GM12878 (cell line): Measurements from ENCODE around the gene LGALS3BP. TPM values are rescaled to one million over a fixed set of nuclear protein-coding genes. Genes with fewer than 3 reads are reported as not detected.

Experiments used
- ATAC-seq: fragments of 200-7000 bp; cut with Tn5 transposase; 3 replicates; pipeline ENCODE4 v1.9.1; 2020; ENCODE audit warnings: mild to moderate bottlenecking, moderate library complexity
- Bru-seq: library from RNA; stranded (reverse); fragments of 400-500 nt; gene quantifications from one replicate; lab custom pipeline; 2021; lab: Mats Ljungman, UMichigan
- BruChase-seq, 2 experiments: library from RNA; stranded (reverse); fragments of 400-500 nt; gene quantifications; one replicate each; lab custom pipeline; 2021; lab: Mats Ljungman, UMichigan
- BruUV-seq: library from RNA; stranded (reverse); fragments of 400-500 nt; replicated peaks from 2 replicates; lab custom pipeline; 2021; lab: Mats Ljungman, UMichigan
- CTCF ChIA-PET: fragments of 300-600 bp; sonication (Branson Sonifier 250); formaldehyde crosslinking; extraction: SDS; loops from one replicate; lab custom pipeline; 2021; ENCODE audit warnings: inconsistent platforms; lab: Yijun Ruan, JAX
- POLR2A ChIA-PET: fragments of 350-600 bp; formaldehyde crosslinking; extraction: SDS; loops from one replicate; lab custom pipeline; 2021; ENCODE audit warnings: inconsistent platforms; lab: Charles Lee
- RAD21 ChIA-PET: fragments of 300-600 bp; sonication (Branson Sonifier 250); formaldehyde crosslinking; loops from one replicate; lab custom pipeline; 2023; ENCODE audit warnings: antibody characterized with exemption; ENCODE audit not compliant: unreplicated experiment; lab: Charles Lee
- SMC1A ChIA-PET: fragments of 300-600 bp; sonication (Branson Sonifier 250); formaldehyde crosslinking; loops from one replicate; lab custom pipeline; 2023; ENCODE audit not compliant: unreplicated experiment, uncharacterized antibody; lab: Charles Lee
- DNase-seq: peaks from one replicate; pipeline ENCODE4 v3.0.0-alpha.2; 2011; ENCODE audit warnings: low read depth, low spot score
- FAIRE-seq: peaks from 3 replicates; lab custom pipeline; 2011; peaks lifted over from hg19 to GRCh38; lab: Jason Lieb, UNC
- H2AFZ ChIP-seq: 2 replicates; pipeline ENCODE4 v1.6.0; 2011; ENCODE audit warnings: low read depth, low read length, control low read depth; ENCODE audit not compliant: control insufficient read depth
- H3K27ac ChIP-seq: 2 replicates; pipeline ENCODE4 v1.5.1; 2011; ENCODE audit warnings: control low read depth; ENCODE audit not compliant: control insufficient read depth, insufficient read depth
- H3K27me3 ChIP-seq, 2 experiments: replicated peaks in 1 of 2; 2 replicates each; pipeline versions ENCODE4 v1.6.0 to v1.6.1; 2011; ENCODE audit warnings: low read length in 1 of 2; ENCODE audit not compliant: control insufficient read depth in 2 of 2, insufficient read depth in 2 of 2
- H3K36me3 ChIP-seq, 2 experiments: 2 replicates each; pipeline ENCODE4 v1.5.1; 2011; ENCODE audit warnings: low read length in 1 of 2; ENCODE audit not compliant: control insufficient read depth in 2 of 2, insufficient read depth in 2 of 2
- H3K4me1 ChIP-seq: 2 replicates; pipeline ENCODE4 v1.6.1; 2011; ENCODE audit warnings: mild to moderate bottlenecking, low read length, moderate library complexity, mixed read lengths; ENCODE audit not compliant: control insufficient read depth, insufficient read depth
- H3K4me2 ChIP-seq: 2 replicates; pipeline ENCODE4 v1.6.0; 2011; ENCODE audit warnings: control low read depth; ENCODE audit not compliant: control insufficient read depth, insufficient read depth
- H3K4me3 ChIP-seq: fragments of 200-600 bp; sonication (generic); 2 replicates; pipeline ENCODE4 v1.5.1; 2016
- H3K79me2 ChIP-seq: 2 replicates; pipeline ENCODE4 v1.6.0; 2011; ENCODE audit warnings: low read length; ENCODE audit not compliant: control insufficient read depth, insufficient read depth
- H3K9ac ChIP-seq: 2 replicates; pipeline ENCODE4 v1.8.0; 2011; ENCODE audit warnings: low read length, control low read depth, mixed read lengths; ENCODE audit not compliant: control insufficient read depth, insufficient read depth
- H3K9me3 ChIP-seq: replicated peaks from 3 replicates; pipeline ENCODE4 v1.5.1; 2011; ENCODE audit warnings: mild to moderate bottlenecking, low read length; ENCODE audit not compliant: control insufficient read depth, insufficient read depth
- H4K20me1 ChIP-seq: 2 replicates; pipeline ENCODE4 v1.6.0; 2011; ENCODE audit not compliant: control insufficient read depth, insufficient read depth
- CHD1 ChIP-seq: IDR thresholded peaks from 2 replicates; pipeline ENCODE4 v1.6.1; 2012; ENCODE audit warnings: low read depth, low read length, improper control_type of control experiment
- CTCF ChIP-seq, 3 experiments: IDR thresholded peaks in 2 of 3; conservative IDR thresholded peaks in 1 of 3; 2 replicates each; pipeline ENCODE4 v1.5.1; 2011; ENCODE audit warnings: low read depth in 3 of 3, low read length in 3 of 3, mild to moderate bottlenecking in 3 of 3, control low read depth in 2 of 3, moderate library complexity in 2 of 3, inconsistent platforms in 1 of 3, mixed read lengths in 1 of 3; ENCODE audit not compliant: control insufficient read depth in 2 of 3, insufficient read depth in 1 of 3; ENCODE audit errors: extremely low read depth in 1 of 3
- ELK1 ChIP-seq: IDR thresholded peaks from 2 replicates; pipeline ENCODE4 v1.6.1; 2012; ENCODE audit warnings: low read depth, low read length, improper control_type of control experiment
- MLLT1 ChIP-seq: fragments of 450-650 bp; IDR thresholded peaks from 2 replicates; pipeline ENCODE4 v1.6.1; 2016; ENCODE audit warnings: mild to moderate bottlenecking
- PKNOX1 ChIP-seq: fragments of 450-650 bp; IDR thresholded peaks from 2 replicates; pipeline ENCODE4 v1.6.1; 2016; ENCODE audit warnings: mild to moderate bottlenecking
- USF1 ChIP-seq: IDR thresholded peaks from 2 replicates; pipeline ENCODE4 v1.6.1; 2011; ENCODE audit warnings: borderline replicate concordance, low read depth, mild to moderate bottlenecking, moderate library complexity, mixed read lengths, low read length; ENCODE audit not compliant: insufficient read depth; ENCODE audit errors: extremely low read length
- USF2 ChIP-seq: IDR thresholded peaks from 2 replicates; pipeline ENCODE4 v1.6.1; 2011; ENCODE audit warnings: low read depth, low read length, improper control_type of control experiment, borderline replicate concordance
- WGBS: methylation state at CpG from one replicate; pipeline ENCODE4 v1.1.6; 2016; ENCODE audit warnings: low lambda C conversion rate; ENCODE audit not compliant: insufficient replicate concordance, insufficient coverage; ENCODE audit errors: missing lambda C conversion rate; 5-methylcytosine and 5-hydroxymethylcytosine counted together
- in situ Hi-C: fragments of 300-500 bp; cut with MboI; formaldehyde crosslinking; loops from 9 replicates; pipeline ENCODE4 v1.14.3; 2018; ENCODE audit warnings: mixed read lengths
- intact Hi-C: fragments of 100-400 bp; cut with micrococcal nuclease; formaldehyde crosslinking; loops from one replicate; pipeline ENCODE4 v1.14.2; 2022; ENCODE audit not compliant: unreplicated experiment
- long read RNA-seq, 2 experiments: library from polyadenylated mRNA; unstranded; transcript quantifications; one replicate each; pipeline ENCODE4 v2.0.0, GENCODE V29; 2019 to 2020
- polyA minus RNA-seq, 3 experiments: library from RNA; depleted of rRNA, polyadenylated mRNA; stranded (reverse); fragments of >200 nt; gene quantifications; 2 replicates each; pipeline ENCODE4 v1.2.3, GENCODE V29; 2011
- polyA plus RNA-seq, 11 experiments: library from polyadenylated mRNA; depleted of rRNA in 4 of 11; unstranded in 6 of 11; stranded (reverse) in 5 of 11; fragments of >200 nt; fragmentation: Nextera tagmentation in 4 of 11; fragmentation: Illumina TruSeq in 1 of 11; extraction: Ambion mirVana in 4 of 11; extraction: Trizol in 1 of 11; gene quantifications; 1 replicate in 1 of 11; 2 replicates in 10 of 11; pipeline versions ENCODE4 v1.2.1 to v1.2.3, GENCODE V29; 2011 to 2016; ENCODE audit warnings: inconsistent platforms in 2 of 11, missing spikeins in 2 of 11, low read depth in 1 of 11
- total RNA-seq, 4 experiments: library from RNA; depleted of rRNA in 3 of 4; stranded (reverse); fragments of >200 nt in 3 of 4; fragmentation: Illumina TruSeq in 1 of 4; extraction: Trizol in 1 of 4; gene quantifications; 2 replicates each; pipeline versions ENCODE4 v1.2.1 to v1.2.3, GENCODE V29; 2013 to 2021

Gene LGALS3BP
- 2.4 and 4.0 TPM in 2 replicates for total RNA-seq (2013; cell fraction: nucleolus; rRNA removed)
- total RNA-seq (2014; rRNA removed) (1.9 and 2.2 TPM in 2 replicates), total RNA-seq (2014; rRNA removed; fragmentation: Illumina TruSeq; extraction: Trizol) (1.0 TPM in 2 replicates), total RNA-seq (2021) (5.2 and 5.8 TPM in 2 replicates), polyA plus RNA-seq (2011; rRNA removed) (0.82 and 2.0 TPM in 2 replicates), polyA plus RNA-seq (2014; fragmentation: Illumina TruSeq; extraction: Trizol) (1.4 and 1.7 TPM in 2 replicates), polyA plus RNA-seq (2014; fragmentation: Nextera tagmentation; extraction: Ambion mirVana) (under 1 TPM; 0.52 to 0.62 TPM), polyA plus RNA-seq (2014; rRNA removed) (1.8 and 2.7 TPM in 2 replicates), polyA plus RNA-seq (2016; fragmentation: Nextera tagmentation; extraction: Ambion mirVana) (1 to 10 TPM; 2.0 to 3.5 TPM), polyA minus RNA-seq (2011; rRNA and poly(A)+ RNA removed) (2.2 and 5.8 TPM in 2 replicates), Bru-seq, nascent RNA (percentile 34 among the genes with signal in this experiment), BruChase-seq, experiment 1, labeled RNA remaining after a 6-hour chase (percentile 32 among the genes with signal in this experiment), BruChase-seq, experiment 2, labeled RNA remaining after a 2-hour chase (percentile 29 among the genes with signal in this experiment)
- polyA plus RNA-seq (2011; ENCODE audit: low read depth): 1.5 TPM
- polyA plus RNA-seq (2011; cell fraction: cytosol; rRNA removed): 3.4 and 3.5 TPM in 2 replicates
- polyA plus RNA-seq (2011; cell fraction: nucleus; rRNA removed): 9.5 and 14.8 TPM in 2 replicates
- 2.0 and 2.3 TPM in 2 replicates for polyA plus RNA-seq (2012)
- 4.8 and 5.2 TPM in 2 replicates for polyA minus RNA-seq (2011; cell fraction: cytosol; rRNA and poly(A)+ RNA removed)
- 2.2 and 2.5 TPM in 2 replicates for polyA minus RNA-seq (2011; cell fraction: nucleus; rRNA and poly(A)+ RNA removed)
- long read RNA-seq, experiment 1, transcript LGALS3BP-201 (6 exons, 2,405 nt): major isoform, 8 of 8 reads
- long read RNA-seq, experiment 1, partial matches to known transcripts: 0 of 8 reads
- long read RNA-seq, experiment 1, other reads (novel, unspliced or antisense): 0 of 8 reads
- long read RNA-seq, experiment 2, partial matches to known transcripts: 0 of 2 reads
- long read RNA-seq, experiment 2, other reads (novel, unspliced or antisense): 0 of 2 reads

GRCh38 chr17:78979780-78980623, at the start of gene LGALS3BP:
Gene LGALS3BP, minus strand, starts transcription at chr17:78979923. Its CDS starts 2,732 bp downstream, at chr17:78977191.
- ChIA-PET POLR2A (no interaction called here), SMC1A (no interaction called here), CTCF (interaction anchor here (1.1 to 2.5 kb wide), 2 partner anchors 9 to 64 kb away, joined by 3 to 10 read pairs; no protein-coding TSS in a partner anchor)
- peak within 1 kb of the TSS; percentile 55 for H2AFZ ChIP-seq
- H3K36me3 ChIP-seq: no peaks in the 10 kb centered on the region
- ATAC-seq (peak; percentile 40), DNase-seq (no peak)
- no peaks in the 10 kb centered on the region for H3K79me2 ChIP-seq
- H3K9me3 ChIP-seq: no peaks in the 10 kb centered on the region
- H3K4me3 ChIP-seq: no peak within 1 kb of the TSS
- TF ChIP-seq CHD1: no peak
- TF ChIP-seq ELK1: no peak
- TF ChIP-seq USF2: no peak
- no peak for TF ChIP-seq PKNOX1
- TF ChIP-seq CTCF (IDR thresholded peaks at IDR 0.05 in 2 of 3, conservative IDR thresholded peaks at IDR 0.05 in 1 of 3; ENCODE audit: control insufficient read depth in 2 of 3, extremely low read depth in 1 of 3, insufficient read depth in 1 of 3, low read depth in 3 of 3, low read length in 3 of 3): no peak
- no peak for TF ChIP-seq USF1
- no peak for TF ChIP-seq MLLT1
- TF ChIP-seq, all 136 proteins: peak for 0
- no peak for FAIRE-seq
- no peaks in the 10 kb centered on the region for H3K27me3 ChIP-seq
- RAD21 ChIA-PET: no interaction called here
- no peak within 1 kb of the TSS for H3K9ac ChIP-seq
- BruUV-seq: no TSS peak
- H3K4me1 ChIP-seq: no peaks in the 10 kb centered on the region; the same call in 1 of the 2 replicates
- no peak within 1 kb of the TSS for H3K27ac ChIP-seq
- intact Hi-C loops (no loop called here), in situ Hi-C loops (no loop called here)
- 39% methylated on average over 16 of the region's 16 CpGs for WGBS
- no peak within 1 kb of the TSS for H3K4me2 ChIP-seq
- H4K20me1 ChIP-seq: no peaks in the 10 kb centered on the region
